Colonic mucosa (tissue), 4 donors: Measurements from ENCODE around the gene FZD7. TPM values are rescaled to one million over a fixed set of nuclear protein-coding genes. Genes with fewer than 3 reads are reported as not detected.

ENCODE experiments used
- DNase-seq: peaks from one replicate; pipeline ENCODE4 v3.0.0-alpha.2; 2020
- H3K27ac ChIP-seq: fragments of 200-600 bp; one replicate; pipeline ENCODE4 v1.8.0; 2021
- H3K27me3 ChIP-seq: fragments of 200-600 bp; one replicate; pipeline ENCODE4 v1.8.0; 2021
- H3K36me3 ChIP-seq: fragments of 200-600 bp; one replicate; pipeline ENCODE4 v1.8.0; 2021
- H3K4me1 ChIP-seq: fragments of 200-600 bp; one replicate; pipeline ENCODE4 v1.8.0; 2021; ENCODE audit warnings: mild to moderate bottlenecking
- H3K4me3 ChIP-seq: fragments of 200-600 bp; one replicate; pipeline ENCODE4 v1.8.0; 2021
- H3K9ac ChIP-seq, 2 donors: one replicate each; pipeline ENCODE4 v1.7.0; 2013; ENCODE audit warnings: control low read depth in 2 of 2, low read depth in 2 of 2, low read length in 2 of 2
- H3K9me3 ChIP-seq: fragments of 200-600 bp; one replicate; pipeline ENCODE4 v1.8.0; 2021
- intact Hi-C: fragments of 100-400 bp; cut with DNase I; formaldehyde crosslinking; loops from one replicate; pipeline ENCODE4 v1.14.1; 2022
- total RNA-seq, 2 donors: library from RNA; stranded (reverse); fragmentation: NEBNext Ultra II Directional in 1 of 2; extraction: Animal tissue kit (Norgen Biotek cat#: 25700) in 1 of 2; gene quantifications; one replicate each; pipeline ENCODE4 v1.2.1, GENCODE V29; 2021
- TF ChIP-seq, protein P1 (sequence below): fragments of 200-600 bp; IDR thresholded peaks from one replicate; pipeline ENCODE4 v1.8.0; 2022; ENCODE audit warnings: antibody characterized with exemption, mild to moderate bottlenecking
- donor health status: healthy.
- donor health status: DM: no; HTN: no; CAD: no.
- donor health status: DM: no; HTN: no; CAD: no.

FZD7 gene
- total RNA-seq, 2 donors from 2014 or later = 2.3 to 13.9 TPM

DNA sequence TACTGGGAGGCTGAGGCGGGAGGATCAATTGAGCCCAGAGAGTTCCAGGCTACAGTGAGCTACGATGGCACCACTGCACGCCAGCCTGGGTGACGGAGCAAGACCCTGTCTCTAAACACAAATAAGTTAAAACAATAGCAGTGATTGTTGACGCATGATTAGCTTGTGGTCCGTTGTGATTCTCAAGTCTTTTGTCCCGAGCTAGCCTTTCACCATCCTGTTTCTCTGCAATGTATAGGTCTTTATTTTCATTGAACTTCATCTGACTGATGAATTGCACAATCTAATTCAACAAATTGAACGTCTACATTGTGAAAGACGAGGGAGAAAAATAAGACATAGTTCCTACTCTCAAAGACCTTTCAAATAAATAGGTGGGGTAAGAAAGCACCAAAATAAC, 8.8 kb upstream of the FZD7 start:
- no peak for DNase-seq
- no peak overlapping the region for H3K9ac ChIP-seq
- H3K9me3 ChIP-seq = no peaks in the 10 kb centered on the region
- TF ChIP-seq, protein P1, sequence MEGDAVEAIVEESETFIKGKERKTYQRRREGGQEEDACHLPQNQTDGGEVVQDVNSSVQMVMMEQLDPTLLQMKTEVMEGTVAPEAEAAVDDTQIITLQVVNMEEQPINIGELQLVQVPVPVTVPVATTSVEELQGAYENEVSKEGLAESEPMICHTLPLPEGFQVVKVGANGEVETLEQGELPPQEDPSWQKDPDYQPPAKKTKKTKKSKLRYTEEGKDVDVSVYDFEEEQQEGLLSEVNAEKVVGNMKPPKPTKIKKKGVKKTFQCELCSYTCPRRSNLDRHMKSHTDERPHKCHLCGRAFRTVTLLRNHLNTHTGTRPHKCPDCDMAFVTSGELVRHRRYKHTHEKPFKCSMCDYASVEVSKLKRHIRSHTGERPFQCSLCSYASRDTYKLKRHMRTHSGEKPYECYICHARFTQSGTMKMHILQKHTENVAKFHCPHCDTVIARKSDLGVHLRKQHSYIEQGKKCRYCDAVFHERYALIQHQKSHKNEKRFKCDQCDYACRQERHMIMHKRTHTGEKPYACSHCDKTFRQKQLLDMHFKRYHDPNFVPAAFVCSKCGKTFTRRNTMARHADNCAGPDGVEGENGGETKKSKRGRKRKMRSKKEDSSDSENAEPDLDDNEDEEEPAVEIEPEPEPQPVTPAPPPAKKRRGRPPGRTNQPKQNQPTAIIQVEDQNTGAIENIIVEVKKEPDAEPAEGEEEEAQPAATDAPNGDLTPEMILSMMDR = no peak
- no peaks in the 10 kb centered on the region for H3K4me1 ChIP-seq
- intact Hi-C loops = no loop called here
- H3K36me3 ChIP-seq = no peaks in the 10 kb centered on the region
- H3K27me3 ChIP-seq = no peaks in the 10 kb centered on the region
- H3K27ac ChIP-seq = no peak overlapping the region
- no peak overlapping the region for H3K4me3 ChIP-seq

DNA sequence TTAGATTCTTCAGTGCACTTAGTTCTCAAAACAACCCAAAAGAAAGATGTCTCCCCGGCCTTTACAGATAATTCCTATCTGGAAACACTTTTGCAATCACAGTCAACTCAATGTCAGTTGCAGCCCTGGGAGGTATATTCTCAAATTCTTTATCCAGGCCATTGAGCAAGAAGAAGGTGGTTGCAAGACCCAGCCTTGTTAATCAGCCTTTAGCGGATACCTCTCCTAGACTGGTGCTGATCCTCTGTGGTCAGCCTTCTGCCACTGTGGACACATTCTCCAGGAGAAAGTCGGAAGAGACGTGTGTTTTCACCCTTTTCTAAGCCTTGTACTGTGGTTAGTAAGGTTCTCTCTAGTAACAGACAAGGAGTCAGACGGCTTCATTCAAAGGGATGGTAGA, 7.8 kb upstream of the FZD7 start:
- no peak for DNase-seq
- no peaks in the 10 kb centered on the region for H3K27me3 ChIP-seq
- TF ChIP-seq, protein P1 = no peak
- intact Hi-C loops = no loop called here
- H3K36me3 ChIP-seq = no peaks in the 10 kb centered on the region
- H3K4me1 ChIP-seq = no peaks in the 10 kb centered on the region
- no peak overlapping the region for H3K9ac ChIP-seq
- H3K4me3 ChIP-seq = no peak overlapping the region
- H3K27ac ChIP-seq = no peak overlapping the region
- no peaks in the 10 kb centered on the region for H3K9me3 ChIP-seq

DNA sequence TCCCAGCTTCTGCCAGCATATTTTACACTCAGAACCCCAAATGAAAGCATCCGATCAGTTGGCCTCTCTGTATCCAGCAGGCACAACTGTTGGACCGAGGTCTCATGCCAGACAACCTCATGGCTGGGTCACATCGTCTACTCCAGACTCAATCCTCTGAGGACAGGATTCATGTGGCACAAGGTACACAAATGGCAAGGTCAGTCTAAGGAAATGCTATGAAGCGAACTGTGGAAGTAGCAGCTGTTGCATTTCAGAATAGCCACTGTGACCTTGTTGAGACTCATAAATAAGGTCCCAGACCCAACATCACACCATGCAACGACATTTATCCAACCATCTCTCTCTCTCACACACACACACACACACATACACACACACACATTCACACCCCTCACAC, 7.1 kb upstream of the FZD7 start:
- Histone ChIP-seq H3K27me3 (no peaks in the 10 kb centered on the region), H3K9me3 (no peaks in the 10 kb centered on the region)

DNA sequence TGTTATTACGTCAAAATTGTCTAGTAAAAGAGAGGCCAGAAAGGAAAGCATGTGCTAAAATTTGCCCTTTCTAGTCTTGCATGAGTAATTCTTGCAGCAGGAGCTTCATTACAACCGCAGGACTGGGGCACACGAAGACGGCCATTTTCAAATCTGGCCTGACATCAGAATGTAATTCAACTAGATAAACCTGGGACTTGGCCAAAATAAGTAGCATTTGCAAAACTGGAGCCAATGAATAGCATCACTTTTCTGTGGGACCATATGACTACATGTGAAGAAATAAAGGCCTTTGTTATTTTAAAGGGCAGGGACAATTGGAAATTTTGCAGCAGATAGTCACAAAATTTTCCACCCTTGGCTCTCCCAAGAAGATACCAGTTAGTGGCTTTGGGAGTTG, 3.0 kb upstream of the FZD7 start:
- no peak overlapping the region for H3K27ac ChIP-seq

More for the DNA sequence above, 7.1 kb upstream of the FZD7 start:
- Histone ChIP-seq H3K9ac (no peak overlapping the region), H3K27ac (no peak overlapping the region), H3K36me3 (no peaks in the 10 kb centered on the region), H3K4me3 (no peak overlapping the region), H3K4me1 (no peaks in the 10 kb centered on the region)
- DNase-seq = no peak
- intact Hi-C loops = no loop called here
- TF ChIP-seq, protein P1 = no peak

DNA sequence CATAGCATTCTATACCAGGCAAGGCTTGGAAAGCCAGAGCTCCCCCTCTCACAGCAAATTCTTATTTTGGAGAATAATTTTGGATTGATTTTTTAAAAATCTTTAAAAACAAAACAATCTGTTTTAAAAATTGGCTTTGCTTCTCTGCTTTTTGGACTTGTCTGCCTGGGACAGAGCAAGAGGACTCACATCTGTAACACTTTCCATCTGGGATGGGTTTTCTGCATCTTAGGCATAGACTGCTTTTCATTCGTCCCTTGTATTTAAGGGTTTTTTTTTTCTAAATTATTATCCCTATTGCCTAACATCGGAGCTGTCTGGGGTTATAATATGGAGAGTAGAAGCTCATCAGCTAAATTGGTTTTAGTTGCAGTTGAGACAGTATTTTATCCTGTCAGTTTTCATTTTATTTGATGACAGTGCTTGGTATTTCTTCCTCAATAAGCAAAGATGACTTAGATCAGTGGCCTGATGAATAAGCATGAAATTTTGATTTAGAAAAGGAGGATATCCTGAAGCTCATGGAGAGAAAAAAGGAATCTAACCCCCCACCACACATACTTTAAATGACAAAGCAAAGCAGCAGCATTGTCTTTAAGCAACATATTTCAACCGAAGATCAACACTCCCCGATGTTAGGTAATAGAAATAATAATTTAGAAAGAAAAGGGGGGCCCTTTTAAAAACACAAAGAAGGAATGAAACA, 2.3 kb upstream of the FZD7 start:
- no peaks in the 10 kb centered on the region for H3K36me3 ChIP-seq
- peaks cover 8% of the 10 kb centered on the region for H3K4me1 ChIP-seq
- no peak for DNase-seq
- intact Hi-C loops = loop anchor here (10.0 kb wide), 1 partner anchor 143 kb away; no protein-coding TSS in a partner anchor
- H3K27ac ChIP-seq = no peak overlapping the region
- no peak overlapping the region for H3K9ac ChIP-seq
- no peak overlapping the region for H3K4me3 ChIP-seq
- TF ChIP-seq, protein P1 = no peak
- H3K9me3 ChIP-seq = no peaks in the 10 kb centered on the region
- H3K27me3 ChIP-seq = peaks cover 17% of the 10 kb centered on the region

More for the DNA sequence above, 3.0 kb upstream of the FZD7 start:
- Histone ChIP-seq H3K27me3 (peaks cover 14% of the 10 kb centered on the region), H3K36me3 (no peaks in the 10 kb centered on the region), H3K9me3 (no peaks in the 10 kb centered on the region), H3K4me3 (no peak overlapping the region), H3K4me1 (peaks cover 8% of the 10 kb centered on the region), H3K9ac (no peak overlapping the region)
- DNase-seq = no peak
- intact Hi-C loops = loop anchor here (10.0 kb wide), 1 partner anchor 144 kb away; no protein-coding TSS in a partner anchor
- TF ChIP-seq, protein P1 = no peak
